GM12878 (cell line): Measurements from ENCODE around the gene ACER3. TPM values are rescaled to one million over a fixed set of nuclear protein-coding genes. Genes with fewer than 3 reads are reported as not detected.

Source experiments
- ATAC-seq: fragments of 200-7000 bp; cut with Tn5 transposase; 3 replicates; pipeline ENCODE4 v1.9.1; 2020; ENCODE audit warnings: mild to moderate bottlenecking, moderate library complexity
- BruUV-seq: library from RNA; stranded (reverse); fragments of 400-500 nt; replicated peaks from 2 replicates; lab custom pipeline; 2021; lab: Mats Ljungman, UMichigan
- CTCF ChIA-PET: fragments of 300-600 bp; sonication (Branson Sonifier 250); formaldehyde crosslinking; extraction: SDS; loops from one replicate; lab custom pipeline; 2021; ENCODE audit warnings: inconsistent platforms; lab: Yijun Ruan, JAX
- POLR2A ChIA-PET: fragments of 350-600 bp; formaldehyde crosslinking; extraction: SDS; loops from one replicate; lab custom pipeline; 2021; ENCODE audit warnings: inconsistent platforms; lab: Charles Lee
- RAD21 ChIA-PET: fragments of 300-600 bp; sonication (Branson Sonifier 250); formaldehyde crosslinking; loops from one replicate; lab custom pipeline; 2023; ENCODE audit warnings: antibody characterized with exemption; ENCODE audit not compliant: unreplicated experiment; lab: Charles Lee
- SMC1A ChIA-PET: fragments of 300-600 bp; sonication (Branson Sonifier 250); formaldehyde crosslinking; loops from one replicate; lab custom pipeline; 2023; ENCODE audit not compliant: unreplicated experiment, uncharacterized antibody; lab: Charles Lee
- DNase-seq: peaks from one replicate; pipeline ENCODE4 v3.0.0-alpha.2; 2011; ENCODE audit warnings: low read depth, low spot score
- FAIRE-seq: peaks from 3 replicates; lab custom pipeline; 2011; peaks lifted over from hg19 to GRCh38; lab: Jason Lieb, UNC
- H2AFZ ChIP-seq: 2 replicates; pipeline ENCODE4 v1.6.0; 2011; ENCODE audit warnings: low read depth, low read length, control low read depth; ENCODE audit not compliant: control insufficient read depth
- H3K27ac ChIP-seq: 2 replicates; pipeline ENCODE4 v1.5.1; 2011; ENCODE audit warnings: control low read depth; ENCODE audit not compliant: control insufficient read depth, insufficient read depth
- H3K27me3 ChIP-seq, 2 experiments: replicated peaks in 1 of 2; 2 replicates each; pipeline versions ENCODE4 v1.6.0 to v1.6.1; 2011; ENCODE audit warnings: low read length in 1 of 2; ENCODE audit not compliant: control insufficient read depth in 2 of 2, insufficient read depth in 2 of 2
- H3K36me3 ChIP-seq, 2 experiments: 2 replicates each; pipeline ENCODE4 v1.5.1; 2011; ENCODE audit warnings: low read length in 1 of 2; ENCODE audit not compliant: control insufficient read depth in 2 of 2, insufficient read depth in 2 of 2
- H3K4me1 ChIP-seq: 2 replicates; pipeline ENCODE4 v1.6.1; 2011; ENCODE audit warnings: mild to moderate bottlenecking, low read length, moderate library complexity, mixed read lengths; ENCODE audit not compliant: control insufficient read depth, insufficient read depth
- H3K4me2 ChIP-seq: 2 replicates; pipeline ENCODE4 v1.6.0; 2011; ENCODE audit warnings: control low read depth; ENCODE audit not compliant: control insufficient read depth, insufficient read depth
- H3K4me3 ChIP-seq: fragments of 200-600 bp; sonication (generic); 2 replicates; pipeline ENCODE4 v1.5.1; 2016
- H3K79me2 ChIP-seq: 2 replicates; pipeline ENCODE4 v1.6.0; 2011; ENCODE audit warnings: low read length; ENCODE audit not compliant: control insufficient read depth, insufficient read depth
- H3K9ac ChIP-seq: 2 replicates; pipeline ENCODE4 v1.8.0; 2011; ENCODE audit warnings: low read length, control low read depth, mixed read lengths; ENCODE audit not compliant: control insufficient read depth, insufficient read depth
- H3K9me3 ChIP-seq: replicated peaks from 3 replicates; pipeline ENCODE4 v1.5.1; 2011; ENCODE audit warnings: mild to moderate bottlenecking, low read length; ENCODE audit not compliant: control insufficient read depth, insufficient read depth
- H4K20me1 ChIP-seq: 2 replicates; pipeline ENCODE4 v1.6.0; 2011; ENCODE audit not compliant: control insufficient read depth, insufficient read depth
- IRF4 ChIP-seq: IDR thresholded peaks from 2 replicates; pipeline ENCODE4 v1.6.1; 2011; ENCODE audit warnings: low read depth, low read length
- KAT2A ChIP-seq: conservative IDR thresholded peaks from 2 replicates; pipeline ENCODE4 v1.6.1; 2011; ENCODE audit warnings: low read depth, low read length; ENCODE audit not compliant: control insufficient read depth
- NFYA ChIP-seq: IDR thresholded peaks from 2 replicates; pipeline ENCODE4 v1.6.1; 2011; ENCODE audit warnings: low read depth, mild to moderate bottlenecking, low read length, improper control_type of control experiment, borderline replicate concordance
- NR2F1 ChIP-seq: fragments of 450-650 bp; conservative IDR thresholded peaks from 2 replicates; pipeline ENCODE4 v1.6.1; 2017; ENCODE audit warnings: mild to moderate bottlenecking
- SMAD5 ChIP-seq: IDR thresholded peaks from 2 replicates; pipeline ENCODE4 v1.6.1; 2016; ENCODE audit warnings: antibody characterized with exemption, low read depth
- in situ Hi-C: fragments of 300-500 bp; cut with MboI; formaldehyde crosslinking; loops from 9 replicates; pipeline ENCODE4 v1.14.3; 2018; ENCODE audit warnings: mixed read lengths
- intact Hi-C: fragments of 100-400 bp; cut with micrococcal nuclease; formaldehyde crosslinking; loops from one replicate; pipeline ENCODE4 v1.14.2; 2022; ENCODE audit not compliant: unreplicated experiment
- polyA plus RNA-seq, 11 experiments: library from polyadenylated mRNA; depleted of rRNA in 4 of 11; unstranded in 6 of 11; stranded (reverse) in 5 of 11; fragments of >200 nt; fragmentation: Nextera tagmentation in 4 of 11; fragmentation: Illumina TruSeq in 1 of 11; extraction: Ambion mirVana in 4 of 11; extraction: Trizol in 1 of 11; gene quantifications; 1 replicate in 1 of 11; 2 replicates in 10 of 11; pipeline versions ENCODE4 v1.2.1 to v1.2.3, GENCODE V29; 2011 to 2016; ENCODE audit warnings: inconsistent platforms in 2 of 11, missing spikeins in 2 of 11, low read depth in 1 of 11
- total RNA-seq, 4 experiments: library from RNA; depleted of rRNA in 3 of 4; stranded (reverse); fragments of >200 nt in 3 of 4; fragmentation: Illumina TruSeq in 1 of 4; extraction: Trizol in 1 of 4; gene quantifications; 2 replicates each; pipeline versions ENCODE4 v1.2.1 to v1.2.3, GENCODE V29; 2013 to 2021
- TF ChIP-seq, protein P1 (sequence below): fragments of 150-350 bp; IDR thresholded peaks from 2 replicates; pipeline ENCODE4 v1.6.1; 2016; ENCODE audit warnings: low read depth, low read length
- TF ChIP-seq, protein P2 (sequence below): fragments of 150-350 bp; IDR thresholded peaks from 2 replicates; pipeline ENCODE4 v1.6.1; 2014; ENCODE audit warnings: mild to moderate bottlenecking, low read depth, low read length

Gene ACER3
- total and polyA plus RNA-seq, 10 of the 15 experiments (the other 5 are each of a cell fraction or from before 2014, with no cell fraction given), result 2.8 to 17.4 (median 10.3) TPM

- no peak overlapping the region for H2AFZ ChIP-seq
- H3K4me3 ChIP-seq, result no peak overlapping the region
- DNase-seq (no peak), FAIRE-seq (no peak), ATAC-seq (no peak)
- RAD21 ChIA-PET, result no interaction called here
- BruUV-seq, result no TSS peak
- H4K20me1 ChIP-seq, result no peaks in the 10 kb centered on the region
- H3K79me2 ChIP-seq, result no peaks in the 10 kb centered on the region
- no peaks in the 10 kb centered on the region for H3K27me3 ChIP-seq
- TF ChIP-seq NR2F1 (no peak), SMAD5 (no peak), KAT2A (no peak), IRF4 (no peak), NFYA (no peak)
- TF ChIP-seq, protein P1, sequence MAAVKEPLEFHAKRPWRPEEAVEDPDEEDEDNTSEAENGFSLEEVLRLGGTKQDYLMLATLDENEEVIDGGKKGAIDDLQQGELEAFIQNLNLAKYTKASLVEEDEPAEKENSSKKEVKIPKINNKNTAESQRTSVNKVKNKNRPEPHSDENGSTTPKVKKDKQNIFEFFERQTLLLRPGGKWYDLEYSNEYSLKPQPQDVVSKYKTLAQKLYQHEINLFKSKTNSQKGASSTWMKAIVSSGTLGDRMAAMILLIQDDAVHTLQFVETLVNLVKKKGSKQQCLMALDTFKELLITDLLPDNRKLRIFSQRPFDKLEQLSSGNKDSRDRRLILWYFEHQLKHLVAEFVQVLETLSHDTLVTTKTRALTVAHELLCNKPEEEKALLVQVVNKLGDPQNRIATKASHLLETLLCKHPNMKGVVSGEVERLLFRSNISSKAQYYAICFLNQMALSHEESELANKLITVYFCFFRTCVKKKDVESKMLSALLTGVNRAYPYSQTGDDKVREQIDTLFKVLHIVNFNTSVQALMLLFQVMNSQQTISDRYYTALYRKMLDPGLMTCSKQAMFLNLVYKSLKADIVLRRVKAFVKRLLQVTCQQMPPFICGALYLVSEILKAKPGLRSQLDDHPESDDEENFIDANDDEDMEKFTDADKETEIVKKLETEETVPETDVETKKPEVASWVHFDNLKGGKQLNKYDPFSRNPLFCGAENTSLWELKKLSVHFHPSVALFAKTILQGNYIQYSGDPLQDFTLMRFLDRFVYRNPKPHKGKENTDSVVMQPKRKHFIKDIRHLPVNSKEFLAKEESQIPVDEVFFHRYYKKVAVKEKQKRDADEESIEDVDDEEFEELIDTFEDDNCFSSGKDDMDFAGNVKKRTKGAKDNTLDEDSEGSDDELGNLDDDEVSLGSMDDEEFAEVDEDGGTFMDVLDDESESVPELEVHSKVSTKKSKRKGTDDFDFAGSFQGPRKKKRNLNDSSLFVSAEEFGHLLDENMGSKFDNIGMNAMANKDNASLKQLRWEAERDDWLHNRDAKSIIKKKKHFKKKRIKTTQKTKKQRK, result no peak
- TF ChIP-seq, protein P2, sequence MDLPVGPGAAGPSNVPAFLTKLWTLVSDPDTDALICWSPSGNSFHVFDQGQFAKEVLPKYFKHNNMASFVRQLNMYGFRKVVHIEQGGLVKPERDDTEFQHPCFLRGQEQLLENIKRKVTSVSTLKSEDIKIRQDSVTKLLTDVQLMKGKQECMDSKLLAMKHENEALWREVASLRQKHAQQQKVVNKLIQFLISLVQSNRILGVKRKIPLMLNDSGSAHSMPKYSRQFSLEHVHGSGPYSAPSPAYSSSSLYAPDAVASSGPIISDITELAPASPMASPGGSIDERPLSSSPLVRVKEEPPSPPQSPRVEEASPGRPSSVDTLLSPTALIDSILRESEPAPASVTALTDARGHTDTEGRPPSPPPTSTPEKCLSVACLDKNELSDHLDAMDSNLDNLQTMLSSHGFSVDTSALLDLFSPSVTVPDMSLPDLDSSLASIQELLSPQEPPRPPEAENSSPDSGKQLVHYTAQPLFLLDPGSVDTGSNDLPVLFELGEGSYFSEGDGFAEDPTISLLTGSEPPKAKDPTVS, result no peak
- no peaks in the 10 kb centered on the region for H3K36me3 ChIP-seq
- CTCF ChIA-PET, result no interaction called here
- no peak overlapping the region for H3K9ac ChIP-seq
- intact Hi-C loops, result no loop called here
- H3K4me2 ChIP-seq, result no peak overlapping the region
- POLR2A ChIA-PET, result interaction anchor here (0.6 kb wide), 1 partner anchor 86 kb away, joined by 3 read pairs; no protein-coding TSS in a partner anchor
- in situ Hi-C loops, result no loop called here
- no peaks in the 10 kb centered on the region for H3K9me3 ChIP-seq
- no peaks in the 10 kb centered on the region for H3K4me1 ChIP-seq
- SMC1A ChIA-PET, result no interaction called here
- H3K27ac ChIP-seq, result no peak overlapping the region
Measured at GRCh38 chr11:76832361-76832760, 28.4 kb upstream of the ACER3 start.
